ENCODE results near the gene SIGLEC7. TPM values are rescaled to one million over a fixed set of nuclear protein-coding genes. Genes with fewer than 3 reads are reported as not detected.

SIGLEC7 gene
- polyA plus RNA-seq, 1 donor from 2014 or later, result not detected

- Histone ChIP-seq H3K27me3 (ENCODE audit: insufficient read depth, low read depth, low read length) (no peaks in the 10 kb centered on the region), H3K36me3 (ENCODE audit: insufficient read depth, low read length) (no peaks in the 10 kb centered on the region), H4K20me1 (ENCODE audit: insufficient read depth) (no peaks in the 10 kb centered on the region), H3K9me2 (ENCODE audit: insufficient read depth, low read length) (no peaks in the 10 kb centered on the region), H3K9ac (ENCODE audit: low read length) (no peak overlapping the region), H3K4me2 (ENCODE audit: low read length) (no peak overlapping the region), H3K4me3 (ENCODE audit: low read length) (no peak overlapping the region), H3F3A (ENCODE audit: insufficient read depth, low read length, poor library complexity, severe bottlenecking) (no peaks in the 10 kb centered on the region), H3K79me2 (replicated peaks; ENCODE audit: insufficient read depth, low read length) (no peaks in the 10 kb centered on the region), H3K27ac (ENCODE audit: low read length) (no peak overlapping the region), H2AFZ (ENCODE audit: low read depth, low read length) (no peak overlapping the region), H3K9me3 (ENCODE audit: low read length) (no peaks in the 10 kb centered on the region)
- TF ChIP-seq REST (IDR thresholded peaks at IDR 0.05; ENCODE audit: borderline replicate concordance) (no peak), POLR2AphosphoS5 (IDR thresholded peaks at IDR 0.05) (no peak), EZH2 (IDR thresholded peaks at IDR 0.05; ENCODE audit: borderline replicate concordance, insufficient read depth, low read length, poor library complexity, severe bottlenecking) (no peak), RAD21 (conservative IDR thresholded peaks at IDR 0.05) (no peak), SMC3 (conservative IDR thresholded peaks at IDR 0.05; ENCODE audit: poor library complexity) (no peak), MXI1 (conservative IDR thresholded peaks at IDR 0.05; ENCODE audit: poor library complexity, severe bottlenecking) (no peak), TAF1 (IDR thresholded peaks at IDR 0.05; ENCODE audit: low read depth) (no peak), EP300 (conservative IDR thresholded peaks at IDR 0.05; ENCODE audit: poor library complexity, severe bottlenecking) (no peak), CTCF (IDR thresholded peaks at IDR 0.05; ENCODE audit: poor library complexity, severe bottlenecking) (no peak)
These were observed 24.9 kb downstream of the SIGLEC7 start for GRCh38 chr19:51166846-51167490.

GRCh38 chr19:51168564-51169282 lies 26.6 kb downstream of the SIGLEC7 start:
- Histone ChIP-seq H3K4me3 (ENCODE audit: low read length) (no peak overlapping the region), H4K20me1 (ENCODE audit: insufficient read depth) (no peaks in the 10 kb centered on the region), H3K4me2 (ENCODE audit: low read length) (no peak overlapping the region), H3K9ac (ENCODE audit: low read length) (no peak overlapping the region), H3K9me3 (ENCODE audit: low read length) (no peaks in the 10 kb centered on the region), H3K9me2 (ENCODE audit: insufficient read depth, low read length) (no peaks in the 10 kb centered on the region), H3K27ac (ENCODE audit: low read length) (no peak overlapping the region), H3F3A (ENCODE audit: insufficient read depth, low read length, poor library complexity, severe bottlenecking) (no peaks in the 10 kb centered on the region), H3K27me3 (ENCODE audit: insufficient read depth, low read depth, low read length) (no peaks in the 10 kb centered on the region), H2AFZ (ENCODE audit: low read depth, low read length) (no peak overlapping the region), H3K36me3 (ENCODE audit: insufficient read depth, low read length) (no peaks in the 10 kb centered on the region), H3K79me2 (replicated peaks; ENCODE audit: insufficient read depth, low read length) (no peaks in the 10 kb centered on the region)
- TF ChIP-seq SMC3 (conservative IDR thresholded peaks at IDR 0.05; ENCODE audit: poor library complexity) (no peak), RAD21 (conservative IDR thresholded peaks at IDR 0.05) (no peak), CTCF (IDR thresholded peaks at IDR 0.05; ENCODE audit: poor library complexity, severe bottlenecking) (no peak), MXI1 (conservative IDR thresholded peaks at IDR 0.05; ENCODE audit: poor library complexity, severe bottlenecking) (no peak), TAF1 (IDR thresholded peaks at IDR 0.05; ENCODE audit: low read depth) (no peak), POLR2AphosphoS5 (IDR thresholded peaks at IDR 0.05) (no peak), REST (IDR thresholded peaks at IDR 0.05; ENCODE audit: borderline replicate concordance) (no peak), EZH2 (IDR thresholded peaks at IDR 0.05; ENCODE audit: borderline replicate concordance, insufficient read depth, low read length, poor library complexity, severe bottlenecking) (no peak), EP300 (conservative IDR thresholded peaks at IDR 0.05; ENCODE audit: poor library complexity, severe bottlenecking) (no peak)

Measured in neural cell (in vitro differentiated cells).